ENCODE data around the gene FCN3. TPM values are rescaled to one million over a fixed set of nuclear protein-coding genes. Genes with fewer than 3 reads are reported as not detected.

FCN3 gene
- total and polyA plus RNA-seq, 2 donors (not counting 1 experiment from before 2014, with no cell fraction given) = not detected

- Histone ChIP-seq H3K9ac (ENCODE audit: insufficient read depth, low read length) (no peak overlapping the region), H3K79me2 (ENCODE audit: control insufficient read depth, insufficient read depth, low read length) (no peaks in the 10 kb centered on the region), H3K4me1 (ENCODE audit: control insufficient read depth, extremely low read depth, insufficient read depth, low read length) (no peaks in the 10 kb centered on the region), H2AFZ (ENCODE audit: low read length) (no peak overlapping the region), H3K27ac (ENCODE audit: insufficient read depth, low read length) (no peak overlapping the region), H3K9me3 (ENCODE audit: control insufficient read depth, insufficient read depth, low read depth, low read length) (no peaks in the 10 kb centered on the region), H3K36me3 (ENCODE audit: control insufficient read depth, insufficient read depth, low read length) (no peaks in the 10 kb centered on the region), H3K27me3 (ENCODE audit: control insufficient read depth, insufficient read depth, low read length) (no peaks in the 10 kb centered on the region), H3K4me3 (replicated peaks in 1 of 4; ENCODE audit: control extremely low read depth in 1 of 4, insufficient read depth in 1 of 4, low read depth in 3 of 4, low read length in 4 of 4) (peak overlapping the region in 3 of 4 experiments; percentile 21 to 51 (median 29)), H4K20me1 (ENCODE audit: control insufficient read depth, extremely low read depth, insufficient read depth, low read length) (no peaks in the 10 kb centered on the region), H3K4me2 (ENCODE audit: extremely low read depth, insufficient read depth, low read length) (peak overlapping the region; percentile 78)
- no peak for TF ChIP-seq EZH2 (IDR thresholded peaks at IDR 0.05; ENCODE audit: low read length, missing control alignments)
- peak in 1 of 2 donors; percentile 45 for DNase-seq (ENCODE audit: low read depth in 2 of 2)
Measured at GRCh38 chr1:27348861-27349783, 25.5 kb downstream of the FCN3 start.

- Histone ChIP-seq H3K4me2 (ENCODE audit: extremely low read depth, insufficient read depth, low read length) (no peak overlapping the region), H3K27me3 (ENCODE audit: control insufficient read depth, insufficient read depth, low read length) (no peaks in the 10 kb centered on the region), H3K4me3 (replicated peaks in 1 of 4; ENCODE audit: control extremely low read depth in 1 of 4, insufficient read depth in 1 of 4, low read depth in 3 of 4, low read length in 4 of 4) (no peak overlapping the region), H4K20me1 (ENCODE audit: control insufficient read depth, extremely low read depth, insufficient read depth, low read length) (no peaks in the 10 kb centered on the region), H2AFZ (ENCODE audit: low read length) (no peak overlapping the region), H3K36me3 (ENCODE audit: control insufficient read depth, insufficient read depth, low read length) (no peaks in the 10 kb centered on the region), H3K27ac (ENCODE audit: insufficient read depth, low read length) (no peak overlapping the region), H3K4me1 (ENCODE audit: control insufficient read depth, extremely low read depth, insufficient read depth, low read length) (no peaks in the 10 kb centered on the region), H3K9ac (ENCODE audit: insufficient read depth, low read length) (no peak overlapping the region), H3K9me3 (ENCODE audit: control insufficient read depth, insufficient read depth, low read depth, low read length) (no peaks in the 10 kb centered on the region), H3K79me2 (ENCODE audit: control insufficient read depth, insufficient read depth, low read length) (no peaks in the 10 kb centered on the region)
- DNase-seq (ENCODE audit: low read depth in 2 of 2) = peak in 1 of 2 donors; percentile 38
- TF ChIP-seq CTCF (conservative IDR thresholded peaks at IDR 0.05 in 1 of 2, IDR thresholded peaks at IDR 0.05 in 1 of 2; ENCODE audit: low read depth in 1 of 2, low read length in 2 of 2) = no peak
- no peak for TF ChIP-seq EZH2 (IDR thresholded peaks at IDR 0.05; ENCODE audit: low read length, missing control alignments)
Measured at GRCh38 chr1:27346991-27347624, 27.5 kb downstream of the FCN3 start.

- Histone ChIP-seq H2AFZ (ENCODE audit: low read length) (no peak overlapping the region), H3K36me3 (ENCODE audit: control insufficient read depth, insufficient read depth, low read length) (no peaks in the 10 kb centered on the region), H3K4me3 (replicated peaks in 1 of 4; ENCODE audit: control extremely low read depth in 1 of 4, insufficient read depth in 1 of 4, low read depth in 3 of 4, low read length in 4 of 4) (no peak overlapping the region), H3K4me2 (ENCODE audit: extremely low read depth, insufficient read depth, low read length) (no peak overlapping the region), H3K9ac (ENCODE audit: insufficient read depth, low read length) (no peak overlapping the region), H3K4me1 (ENCODE audit: control insufficient read depth, extremely low read depth, insufficient read depth, low read length) (peaks cover 4% of the 10 kb centered on the region), H4K20me1 (ENCODE audit: control insufficient read depth, extremely low read depth, insufficient read depth, low read length) (no peaks in the 10 kb centered on the region), H3K27me3 (ENCODE audit: control insufficient read depth, insufficient read depth, low read length) (no peaks in the 10 kb centered on the region), H3K9me3 (ENCODE audit: control insufficient read depth, insufficient read depth, low read depth, low read length) (no peaks in the 10 kb centered on the region), H3K79me2 (ENCODE audit: control insufficient read depth, insufficient read depth, low read length) (no peaks in the 10 kb centered on the region), H3K27ac (ENCODE audit: insufficient read depth, low read length) (no peak overlapping the region)
- DNase-seq (ENCODE audit: low read depth in 2 of 2) = no peak
- TF ChIP-seq EZH2 (IDR thresholded peaks at IDR 0.05; ENCODE audit: low read length, missing control alignments) (no peak), CTCF (conservative IDR thresholded peaks at IDR 0.05 in 1 of 2, IDR thresholded peaks at IDR 0.05 in 1 of 2; ENCODE audit: low read depth in 1 of 2, low read length in 2 of 2) (no peak)
Measured at GRCh38 chr1:27346357-27346756, 28.3 kb downstream of the FCN3 start.

Data from fibroblast of lung (primary cell).